Measurements from ENCODE around the gene DNAH6.

DNAH6 gene

GRCh38 chr2:84478867-84479266 is 37.4 kb upstream of the DNAH6 start:
- H3K4me3 ChIP-seq (replicated peaks; ENCODE audit: low read depth, low read length): no peak overlapping the region
- TF ChIP-seq CTCF (IDR thresholded peaks at IDR 0.05; ENCODE audit: low read depth, low read length, missing control alignments): no peak
- no peak for DNase-seq (ENCODE audit: extremely low read depth, low read depth)

- DNase-seq (ENCODE audit: extremely low read depth, low read depth): no peak
- H3K4me3 ChIP-seq (replicated peaks; ENCODE audit: low read depth, low read length): no peak overlapping the region
- TF ChIP-seq CTCF (IDR thresholded peaks at IDR 0.05; ENCODE audit: low read depth, low read length, missing control alignments): no peak
These were observed 34.6 kb upstream of the DNAH6 start for GRCh38 chr2:84481702-84482101.

GRCh38 chr2:84482603-84483002 is 33.7 kb upstream of the DNAH6 start:
- no peak for TF ChIP-seq CTCF (IDR thresholded peaks at IDR 0.05; ENCODE audit: low read depth, low read length, missing control alignments)
- no peak overlapping the region for H3K4me3 ChIP-seq (replicated peaks; ENCODE audit: low read depth, low read length)
- no peak for DNase-seq (ENCODE audit: extremely low read depth, low read depth)

GRCh38 chr2:84483320-84483719 is 33.0 kb upstream of the DNAH6 start:
- H3K4me3 ChIP-seq (replicated peaks; ENCODE audit: low read depth, low read length): no peak overlapping the region
- no peak for TF ChIP-seq CTCF (IDR thresholded peaks at IDR 0.05; ENCODE audit: low read depth, low read length, missing control alignments)
- DNase-seq (ENCODE audit: extremely low read depth, low read depth): no peak

GRCh38 chr2:84486441-84487115 is 29.7 kb upstream of the DNAH6 start:
- TF ChIP-seq CTCF (IDR thresholded peaks at IDR 0.05; ENCODE audit: low read depth, low read length, missing control alignments): no peak
- DNase-seq (ENCODE audit: extremely low read depth, low read depth): no peak

GRCh38 chr2:84487298-84487996 is 28.9 kb upstream of the DNAH6 start:
- no peak for DNase-seq (ENCODE audit: extremely low read depth, low read depth)
- TF ChIP-seq CTCF (IDR thresholded peaks at IDR 0.05; ENCODE audit: low read depth, low read length, missing control alignments): no peak
- H3K4me3 ChIP-seq (replicated peaks; ENCODE audit: low read depth, low read length): no peak overlapping the region

More at GRCh38 chr2:84486441-84487115, 29.7 kb upstream of the DNAH6 start:
- H3K4me3 ChIP-seq (replicated peaks; ENCODE audit: low read depth, low read length): no peak overlapping the region
